GM12801 (cell line): ENCODE measurements around the gene PRCC.

Experiments used
- TF ChIP-seq, protein P1 (sequence below): IDR thresholded peaks from one replicate; pipeline ENCODE4 v1.5.1; 2011; ENCODE audit warnings: control low read depth; ENCODE audit not compliant: insufficient read length; ENCODE audit errors: extremely low read depth

The PRCC gene

DNA sequence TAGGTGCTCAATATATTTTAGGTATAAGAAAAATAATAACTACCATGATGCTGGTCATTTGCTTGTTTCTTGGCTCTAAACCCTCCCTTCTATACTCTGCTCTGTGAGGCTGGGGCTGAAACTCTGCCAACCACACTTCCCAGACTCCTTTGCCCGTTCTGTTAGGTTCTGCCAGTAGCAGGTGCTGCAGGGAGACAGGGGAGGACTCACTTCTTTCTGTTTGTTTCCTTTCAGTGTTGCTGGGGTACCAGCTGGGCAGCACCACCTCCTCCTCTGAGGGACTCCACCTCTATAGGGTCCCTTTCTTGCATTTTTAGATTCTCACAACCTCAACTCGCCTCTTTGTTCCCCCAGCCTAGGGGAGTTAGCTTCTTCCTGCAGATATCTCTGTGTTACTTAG, 66.3 kb downstream of the PRCC start:
- TF ChIP-seq, protein P1, sequence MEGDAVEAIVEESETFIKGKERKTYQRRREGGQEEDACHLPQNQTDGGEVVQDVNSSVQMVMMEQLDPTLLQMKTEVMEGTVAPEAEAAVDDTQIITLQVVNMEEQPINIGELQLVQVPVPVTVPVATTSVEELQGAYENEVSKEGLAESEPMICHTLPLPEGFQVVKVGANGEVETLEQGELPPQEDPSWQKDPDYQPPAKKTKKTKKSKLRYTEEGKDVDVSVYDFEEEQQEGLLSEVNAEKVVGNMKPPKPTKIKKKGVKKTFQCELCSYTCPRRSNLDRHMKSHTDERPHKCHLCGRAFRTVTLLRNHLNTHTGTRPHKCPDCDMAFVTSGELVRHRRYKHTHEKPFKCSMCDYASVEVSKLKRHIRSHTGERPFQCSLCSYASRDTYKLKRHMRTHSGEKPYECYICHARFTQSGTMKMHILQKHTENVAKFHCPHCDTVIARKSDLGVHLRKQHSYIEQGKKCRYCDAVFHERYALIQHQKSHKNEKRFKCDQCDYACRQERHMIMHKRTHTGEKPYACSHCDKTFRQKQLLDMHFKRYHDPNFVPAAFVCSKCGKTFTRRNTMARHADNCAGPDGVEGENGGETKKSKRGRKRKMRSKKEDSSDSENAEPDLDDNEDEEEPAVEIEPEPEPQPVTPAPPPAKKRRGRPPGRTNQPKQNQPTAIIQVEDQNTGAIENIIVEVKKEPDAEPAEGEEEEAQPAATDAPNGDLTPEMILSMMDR: no peak

DNA sequence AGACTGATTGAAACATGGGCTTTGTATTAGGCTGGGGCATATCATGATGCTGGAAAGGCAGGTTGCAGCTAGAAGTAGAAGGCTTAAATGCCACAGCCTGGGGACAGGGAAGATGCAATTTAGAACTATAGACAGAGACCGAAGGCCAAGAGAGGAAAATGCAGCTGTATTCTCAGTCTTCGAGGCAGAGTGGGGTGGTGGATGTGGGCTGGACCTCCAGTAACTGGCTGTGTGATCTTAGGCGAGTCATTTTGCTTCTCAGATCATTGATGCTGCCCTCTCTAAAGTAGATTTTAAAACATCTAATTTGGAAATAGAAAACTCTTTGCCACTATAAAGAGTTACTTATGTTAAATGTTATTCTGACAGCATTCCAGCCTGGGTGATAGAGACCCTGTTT, 67.0 kb downstream of the PRCC start:
- TF ChIP-seq, protein P1: no peak

DNA sequence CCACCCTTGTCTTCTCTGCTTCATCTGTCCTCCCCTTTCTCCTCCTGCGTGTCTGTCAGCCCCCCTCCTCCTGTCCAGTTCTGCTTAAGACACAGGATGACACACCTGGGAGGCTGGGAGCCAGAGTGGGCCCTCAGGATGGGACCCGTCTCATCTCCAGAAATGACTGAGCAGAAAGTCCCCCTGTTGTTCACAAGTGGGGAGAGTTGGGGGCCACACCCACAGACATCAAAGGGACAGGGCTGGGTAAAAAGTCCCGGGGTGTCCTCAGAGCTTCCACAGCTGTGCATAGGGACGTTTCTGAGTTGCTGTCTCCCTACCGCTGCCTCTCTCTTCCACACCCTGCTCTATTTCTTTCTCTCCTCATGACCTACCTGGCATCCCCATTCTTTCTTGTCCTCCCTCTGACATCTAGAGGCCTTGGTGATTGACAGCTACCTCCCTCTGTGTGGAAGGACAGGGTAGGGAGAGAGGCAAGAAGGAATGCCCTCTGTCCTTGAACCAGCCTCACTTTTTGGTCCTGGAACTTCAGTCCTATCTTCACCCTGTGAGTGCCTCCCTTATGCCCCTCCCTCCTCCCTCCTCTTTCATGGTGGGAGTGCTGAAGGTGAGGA, 68.8 kb downstream of the PRCC start:
- TF ChIP-seq, protein P1: no peak

DNA sequence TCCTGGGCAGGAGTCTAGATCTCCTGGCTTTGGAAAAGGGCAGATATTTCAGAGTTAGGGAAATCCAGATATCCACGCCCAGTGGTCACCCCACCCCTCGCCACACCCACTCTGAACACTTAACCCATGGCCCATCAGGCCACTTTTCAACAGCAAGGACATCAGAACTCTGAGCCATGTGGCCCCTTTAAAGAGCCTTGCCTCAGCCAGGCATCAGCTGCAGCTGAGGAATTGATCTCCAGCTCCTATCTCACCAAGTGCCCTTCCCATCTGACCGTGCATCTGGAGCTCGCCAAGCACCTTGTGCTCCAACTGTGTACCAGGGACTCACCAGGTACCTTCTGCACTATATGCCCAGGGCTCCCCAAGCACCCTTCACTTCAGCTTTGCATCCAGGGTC, 69.6 kb downstream of the PRCC start:
- TF ChIP-seq, protein P1: no peak

DNA sequence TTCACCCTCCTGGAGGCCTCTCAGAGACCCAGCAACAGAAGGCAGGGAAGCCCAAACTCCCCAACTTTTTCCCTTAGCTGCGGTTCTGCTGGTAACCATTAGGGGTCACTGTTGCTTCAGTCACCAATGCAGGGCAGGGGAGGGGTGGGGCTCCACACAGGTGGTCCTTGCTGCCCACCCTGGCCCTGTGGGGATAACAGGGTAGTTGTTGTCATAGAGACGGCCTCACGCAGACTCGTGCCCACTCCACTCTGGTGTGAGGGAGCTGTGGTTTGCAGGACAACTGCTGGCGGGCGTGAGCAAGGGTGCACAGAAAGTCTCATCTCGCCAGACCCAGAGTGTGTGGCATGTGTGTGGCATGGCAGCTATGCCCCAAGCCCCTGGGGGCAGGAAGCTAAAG, 71.6 kb downstream of the PRCC start:
- TF ChIP-seq, protein P1: no peak

DNA sequence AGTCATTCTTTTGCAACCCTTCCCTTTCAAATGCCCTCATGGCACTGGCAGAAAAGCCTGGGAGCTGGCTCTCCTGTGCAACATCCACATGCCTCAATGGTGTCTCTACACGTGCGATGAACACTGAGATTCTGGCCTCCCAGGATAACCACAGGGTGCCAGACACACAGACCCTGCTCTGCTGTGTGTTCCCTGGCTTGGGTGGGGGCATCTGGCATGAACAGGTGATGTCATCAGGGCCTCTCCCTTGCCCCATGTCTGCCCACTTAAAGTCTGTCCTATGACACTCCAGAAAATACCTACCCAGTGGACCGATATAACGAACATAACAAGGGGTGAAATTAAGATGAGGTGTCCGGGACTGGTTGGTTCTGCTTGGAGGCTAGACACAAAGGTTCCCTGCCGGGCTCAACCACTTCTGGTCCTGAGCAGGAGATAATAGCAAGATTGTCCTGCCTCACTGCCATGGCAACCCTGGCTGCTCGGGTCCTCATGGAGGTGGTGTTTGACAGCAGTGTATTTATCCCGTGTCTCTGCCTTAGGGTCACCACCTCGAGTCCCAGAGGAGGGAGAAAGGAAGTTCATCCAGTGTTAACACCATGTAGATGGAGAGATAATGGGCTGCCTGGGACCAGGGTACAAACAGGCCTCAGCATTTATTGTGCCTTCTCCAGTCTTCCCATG, 72.2 kb downstream of the PRCC start:
- TF ChIP-seq, protein P1: no peak

DNA sequence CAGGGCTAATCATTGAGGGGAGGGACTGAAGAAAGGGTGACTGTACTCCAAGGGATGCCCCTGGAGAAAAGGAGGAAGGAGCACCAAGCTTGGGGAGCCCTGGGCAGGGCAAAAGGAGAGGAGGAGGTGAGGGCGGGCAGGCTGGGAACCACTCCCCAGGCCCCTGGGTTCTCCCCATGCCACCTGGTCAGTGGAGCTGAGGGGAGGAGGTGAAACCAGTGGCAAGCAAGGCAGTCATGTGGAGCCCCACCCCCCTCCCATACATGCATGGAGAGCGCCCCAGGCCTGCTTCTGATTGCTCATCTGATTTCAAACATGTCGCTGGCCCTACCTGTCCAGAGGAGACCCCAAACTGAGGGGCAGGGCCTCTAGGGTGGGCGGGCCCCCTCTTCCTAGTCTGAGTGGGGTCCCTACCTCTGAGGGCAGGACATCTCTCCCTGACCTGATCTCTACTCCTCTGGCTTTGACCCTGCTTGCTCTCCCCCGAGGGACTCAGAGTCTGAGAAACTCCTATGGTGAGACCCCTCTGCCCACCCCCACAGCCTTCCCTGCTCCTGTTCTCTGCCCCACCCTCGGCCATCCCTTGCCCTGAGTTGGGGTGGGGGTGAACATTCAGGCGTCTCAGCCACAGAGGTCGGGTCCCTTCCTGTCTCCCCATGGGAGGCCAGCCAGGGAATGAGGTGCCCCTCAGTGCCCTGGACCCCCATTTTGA, 73.0 kb downstream of the PRCC start:
- TF ChIP-seq, protein P1: no peak
